Heart left ventricle (tissue), 16 donors: ENCODE measurements around the gene NREP. TPM values are rescaled to one million over a fixed set of nuclear protein-coding genes. Genes with fewer than 3 reads are reported as not detected.

Experiments used
- ATAC-seq, 4 donors: fragments of 200-7000 bp; cut with Tn5 transposase; one replicate each; pipeline ENCODE4 v1.9.1; 2020 to 2022; ENCODE audit warnings: moderate library complexity in 4 of 4, mild to moderate bottlenecking in 3 of 4, moderate number of reproducible peaks in 1 of 4
- DNase-seq, 5 donors: peaks; one replicate each; pipeline ENCODE4 v3.0.0-alpha.2; 2020
- H3K27ac ChIP-seq, 12 donors: fragments of 200-600 bp; sonication (generic) in 4 of 12; one replicate each; pipeline versions ENCODE4 v1.5.0 to v1.8.0; 2016 to 2022; ENCODE audit warnings: mild to moderate bottlenecking in 2 of 12
- H3K27me3 ChIP-seq, 9 donors: fragments of 200-600 bp; sonication (generic) in 2 of 9; one replicate each; pipeline versions ENCODE4 v1.5.1 to v1.8.0; 2016 to 2022; ENCODE audit warnings: mild to moderate bottlenecking in 3 of 9
- H3K36me3 ChIP-seq, 9 donors: fragments of 200-600 bp; sonication (generic) in 2 of 9; one replicate each; pipeline versions ENCODE4 v1.5.0 to v1.8.0; 2018 to 2022; ENCODE audit warnings: mild to moderate bottlenecking in 2 of 9
- H3K4me1 ChIP-seq, 12 donors: fragments of 200-600 bp; sonication (generic) in 4 of 12; one replicate each; pipeline versions ENCODE4 v1.5.0 to v1.8.0; 2016 to 2022; ENCODE audit warnings: mild to moderate bottlenecking in 3 of 12
- H3K4me3 ChIP-seq, 12 donors: fragments of 200-600 bp; sonication (generic) in 4 of 12; one replicate each; pipeline versions ENCODE4 v1.5.0 to v1.8.0; 2017 to 2022; ENCODE audit warnings: mild to moderate bottlenecking in 9 of 12, moderate library complexity in 4 of 12
- H3K9me3 ChIP-seq, 12 donors: fragments of 200-600 bp; sonication (generic) in 4 of 12; one replicate each; pipeline versions ENCODE4 v1.5.0 to v1.8.0; 2016 to 2022; ENCODE audit warnings: mild to moderate bottlenecking in 1 of 12
- POLR2A ChIP-seq, 2 donors: fragments of 450-650 bp; IDR thresholded peaks; one replicate each; pipeline ENCODE4 v1.6.1; 2017; ENCODE audit warnings: antibody characterized with exemption in 2 of 2, mild to moderate bottlenecking in 2 of 2, moderate library complexity in 2 of 2
- WGBS, 4 donors: extraction: QIAGEN DNeasy Blood & Tissue Kit in 2 of 4; methylation state at CpG; one replicate each; pipeline versions ENCODE4 v1.1.5 to v1.1.7; 2013 to 2018; 5-methylcytosine and 5-hydroxymethylcytosine counted together
- intact Hi-C, 10 donors: fragments of 100-400 bp; cut with DNase I; formaldehyde crosslinking; loops; one replicate each; pipeline versions ENCODE4 v1.11.1 to v1.14.2; 2022
- polyA plus RNA-seq, 2 donors: library from polyadenylated mRNA; stranded (reverse); fragments of 200-250 nt; gene quantifications; one replicate each; pipeline ENCODE4 v1.2.3, GENCODE V29; 2013
- total RNA-seq, 9 donors: library from RNA; depleted of rRNA in 2 of 9; stranded (reverse); fragments of >200 nt in 2 of 9; fragmentation: NEBNext Ultra II Directional in 3 of 9; extraction: Animal tissue kit (Norgen Biotek cat#: 25700) in 3 of 9; gene quantifications; one replicate each; pipeline versions ENCODE4 v1.1.0 to v1.2.4, GENCODE V29; 2016 to 2023
- TF ChIP-seq, protein P1 (sequence below), 12 donors: fragments of 200-600 bp; sonication (generic) in 4 of 12; IDR thresholded peaks; one replicate each; pipeline versions ENCODE4 v1.5.0 to v1.8.0; 2018 to 2022; ENCODE audit warnings: antibody characterized with exemption in 12 of 12, mild to moderate bottlenecking in 5 of 12
- donor health status: ischemic (EF 13 %, LVEDD 7.1; RV severe dilation, severe dysfunction).
- donor health status: healthy with polysubstance abuse.
- donor health status: DM: no; HTN: yes; CAD: no.
- donor health status: DM: no; HTN: no; CAD: no.
- donor health status: ischemic (EF 25% LVEDD 6.9; RV normal size, moderate dysfunction).
- donor health status: ischemic (EF 25% LVEDD 5.7; RV mildly dilated, moderate dysfunction).
- donor health status: healthy.
- donor health status: DM: yes; HTN: yes; CAD: no.
- donor health status: ischemic (EF 35%, LVEDD 5.7; RV mildly dilated, moderate dysfunction).
- donor health status: nonischemic (EF 11% LVEDD 7.7; RV severe dilation, severe dysfunction).
- donor health status: DM: yes; HTN: yes; CAD: no.
- donor health status: PGD.
- donor health status: ischemic (EF 29% LVEDD 5.4; RV normal size, mild dysfunction).
- donor health status: nonischemic (EF 23%, LVEDD 6.1; RV moderate dilation, normal function).

The NREP gene
- total and polyA plus RNA-seq, 11 donors = 8.1 to 71.8 (median 34.5) TPM

DNA sequence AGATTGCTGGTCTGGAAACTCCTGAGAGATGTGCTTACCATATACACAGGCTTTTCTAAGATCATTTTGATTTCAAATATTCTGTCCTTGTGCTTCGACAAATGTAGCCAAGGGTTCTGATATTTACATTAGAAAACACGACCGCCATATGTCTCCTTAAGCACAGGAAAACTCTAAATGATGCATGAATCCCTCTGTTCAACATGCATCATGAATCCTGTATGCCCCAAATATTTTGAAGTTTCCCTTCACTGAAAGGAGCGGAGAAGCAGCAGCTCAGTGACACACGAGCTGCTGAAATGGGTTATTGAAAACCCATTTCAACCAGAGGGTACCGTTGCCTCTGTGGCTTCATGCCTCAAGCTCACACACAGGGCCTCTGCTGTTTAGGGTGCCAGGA lies 74.4 kb downstream of the NREP start:
- ATAC-seq (no peak), DNase-seq (no peak)
- H3K4me3 ChIP-seq = no peak overlapping the region
- H3K27ac ChIP-seq = peak overlapping the region in 6 of 12 donors; percentile 53 to 72 (median 68)
- no peaks in the 10 kb centered on the region for H3K36me3 ChIP-seq
- WGBS, 4 donors = 89 to 95% (median 92%) methylated on average over 6 of the region's 6 CpGs
- H3K4me1 ChIP-seq = peaks cover 0 to 31% (median 19%) of the 10 kb centered on the region in 12 donors
- intact Hi-C loops = loop anchor here in 8 of 10 donors (2.0 to 10.0 kb wide), 10 partner anchors 60 to 465 kb away; partner anchors contain the start of gene NREP (in 2 of the 8)
- TF ChIP-seq, protein P1, sequence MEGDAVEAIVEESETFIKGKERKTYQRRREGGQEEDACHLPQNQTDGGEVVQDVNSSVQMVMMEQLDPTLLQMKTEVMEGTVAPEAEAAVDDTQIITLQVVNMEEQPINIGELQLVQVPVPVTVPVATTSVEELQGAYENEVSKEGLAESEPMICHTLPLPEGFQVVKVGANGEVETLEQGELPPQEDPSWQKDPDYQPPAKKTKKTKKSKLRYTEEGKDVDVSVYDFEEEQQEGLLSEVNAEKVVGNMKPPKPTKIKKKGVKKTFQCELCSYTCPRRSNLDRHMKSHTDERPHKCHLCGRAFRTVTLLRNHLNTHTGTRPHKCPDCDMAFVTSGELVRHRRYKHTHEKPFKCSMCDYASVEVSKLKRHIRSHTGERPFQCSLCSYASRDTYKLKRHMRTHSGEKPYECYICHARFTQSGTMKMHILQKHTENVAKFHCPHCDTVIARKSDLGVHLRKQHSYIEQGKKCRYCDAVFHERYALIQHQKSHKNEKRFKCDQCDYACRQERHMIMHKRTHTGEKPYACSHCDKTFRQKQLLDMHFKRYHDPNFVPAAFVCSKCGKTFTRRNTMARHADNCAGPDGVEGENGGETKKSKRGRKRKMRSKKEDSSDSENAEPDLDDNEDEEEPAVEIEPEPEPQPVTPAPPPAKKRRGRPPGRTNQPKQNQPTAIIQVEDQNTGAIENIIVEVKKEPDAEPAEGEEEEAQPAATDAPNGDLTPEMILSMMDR (IDR thresholded peaks at IDR 0.05) = no peak
- TF ChIP-seq POLR2A (IDR thresholded peaks at IDR 0.05) = no peak
- H3K27me3 ChIP-seq = no peaks in the 10 kb centered on the region
- no peaks in the 10 kb centered on the region for H3K9me3 ChIP-seq

DNA sequence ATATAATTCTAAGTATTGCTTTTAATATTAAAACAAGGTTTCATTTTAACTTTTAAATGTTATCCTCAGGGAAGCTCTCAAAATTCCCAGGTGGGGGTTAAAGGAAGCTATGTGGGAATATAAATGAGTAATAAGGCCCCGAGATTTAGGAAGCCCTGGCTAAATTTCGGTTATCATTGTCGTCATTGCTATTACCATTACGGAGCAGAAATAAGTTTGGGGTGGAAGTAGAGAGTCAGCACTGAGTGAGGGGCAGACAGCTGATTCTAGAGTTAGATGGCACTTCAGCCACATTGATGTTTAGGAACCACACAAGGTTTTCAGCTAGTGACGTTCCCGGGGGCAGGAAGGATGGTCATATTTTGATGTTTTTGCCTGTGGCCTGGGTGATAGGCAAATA lies 74.9 kb downstream of the NREP start:
- intact Hi-C loops = loop anchor here in 8 of 10 donors (2.0 to 10.0 kb wide), 10 partner anchors 60 to 465 kb away; partner anchors contain the start of gene NREP (in 2 of the 8)
- DNase-seq (no peak), ATAC-seq (peak in 1 of 4 donors; percentile 4)
- Histone ChIP-seq H3K27ac (peak overlapping the region; percentile 1 to 72 (median 66)), H3K36me3 (no peaks in the 10 kb centered on the region), H3K4me3 (peak overlapping the region in 6 of 12 donors; percentile 4 to 29 (median 18)), H3K4me1 (peaks cover 0 to 31% (median 19%) of the 10 kb centered on the region in 12 donors), H3K9me3 (no peaks in the 10 kb centered on the region), H3K27me3 (no peaks in the 10 kb centered on the region)
- TF ChIP-seq POLR2A (IDR thresholded peaks at IDR 0.05) = no peak
- TF ChIP-seq, protein P1 (IDR thresholded peaks at IDR 0.05) = no peak
- WGBS, 4 donors = 41 to 59% (median 57%) methylated on average over 6 of the region's 6 CpGs

DNA sequence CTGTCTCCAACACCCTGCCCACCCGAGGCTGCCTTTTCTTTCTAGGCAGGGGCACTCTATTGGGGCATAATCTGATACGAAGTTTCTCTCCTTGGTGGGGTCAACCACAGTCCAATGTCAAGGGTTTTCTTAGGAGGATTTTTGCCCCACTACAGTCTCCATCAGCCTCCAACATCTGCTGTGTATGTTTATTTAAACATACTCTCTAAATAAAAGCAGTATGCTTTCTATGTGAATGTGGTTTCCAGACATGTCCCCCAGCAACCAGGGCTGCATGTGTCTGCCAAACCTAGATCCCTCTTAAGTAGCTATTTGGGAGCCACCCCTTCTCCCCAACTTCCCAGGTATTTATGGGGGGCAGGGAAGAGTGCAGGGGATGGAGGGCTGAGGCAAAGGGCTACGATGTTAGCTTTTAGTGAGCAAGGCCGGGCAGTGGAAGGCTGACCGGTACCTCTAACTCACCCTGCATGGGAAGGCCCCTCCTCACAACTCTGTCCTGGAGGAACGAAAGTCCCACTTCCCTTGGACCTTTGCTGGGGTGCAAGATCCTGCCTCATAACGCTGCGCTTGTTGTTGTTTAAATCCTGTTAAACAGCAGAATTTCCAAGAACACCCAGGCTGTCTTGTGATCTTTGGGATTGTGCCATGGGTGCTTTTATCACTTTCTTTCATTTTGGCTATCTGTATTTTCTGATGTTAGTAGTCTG lies 75.4 kb downstream of the NREP start:
- TF ChIP-seq, protein P1 (IDR thresholded peaks at IDR 0.05) = no peak
- no peak for TF ChIP-seq POLR2A (IDR thresholded peaks at IDR 0.05)
- 46 to 68% (median 51%) methylated on average over 6 to 8 of the region's 8 CpGs for WGBS, 4 donors
- no peaks in the 10 kb centered on the region for H3K36me3 ChIP-seq
- H3K27ac ChIP-seq = peak overlapping the region; percentile 30 to 72 (median 66)
- intact Hi-C loops = loop anchor here in 8 of 10 donors (2.0 to 10.0 kb wide), 11 partner anchors 61 to 466 kb away; partner anchors contain the start of gene NREP (in 4 of the 8)
- no peaks in the 10 kb centered on the region for H3K9me3 ChIP-seq
- H3K4me3 ChIP-seq = peak overlapping the region in 6 of 12 donors; percentile 10 to 29 (median 19)
- DNase-seq (peak in 1 of 5 donors; percentile 31), ATAC-seq (peak in 3 of 4 donors; percentile 2 to 32 (median 19))
- peaks cover 0 to 34% (median 22%) of the 10 kb centered on the region in 12 donors for H3K4me1 ChIP-seq
- no peaks in the 10 kb centered on the region for H3K27me3 ChIP-seq

DNA sequence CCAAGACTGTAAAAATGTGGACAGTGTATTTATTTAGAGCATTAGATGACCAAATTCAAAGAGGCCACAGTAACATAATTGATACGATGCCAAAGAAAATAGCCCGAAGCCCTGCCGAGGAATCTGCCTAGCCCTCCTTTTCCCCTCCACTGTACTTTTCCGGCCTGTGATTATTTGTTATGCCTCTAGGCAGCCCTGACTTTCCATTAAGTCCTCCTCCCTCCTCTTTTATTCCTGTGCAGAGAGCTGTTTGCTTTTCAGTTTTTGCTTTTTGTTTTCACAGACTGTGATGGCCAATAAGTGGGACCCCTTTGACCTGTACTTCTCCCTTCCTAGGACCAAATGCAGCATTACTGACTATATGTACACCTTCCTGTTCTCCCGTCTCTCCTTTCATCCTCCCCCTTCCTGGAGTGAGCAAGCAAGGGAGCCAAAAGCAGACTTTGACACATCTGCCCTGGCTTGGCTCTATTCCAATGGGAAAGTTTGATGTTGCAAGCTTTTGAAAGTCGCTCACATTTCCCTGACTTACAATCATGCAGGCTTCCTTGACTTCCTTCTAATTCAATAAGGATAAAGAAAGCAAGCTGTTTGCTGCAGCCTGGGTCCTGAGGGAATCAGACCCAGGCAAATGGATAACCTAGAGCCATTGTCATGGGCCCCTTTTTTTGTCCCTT lies 76.1 kb downstream of the NREP start:
- no peak for TF ChIP-seq POLR2A (IDR thresholded peaks at IDR 0.05)
- TF ChIP-seq, protein P1 (IDR thresholded peaks at IDR 0.05) = no peak
- DNase-seq (peak in 4 of 5 donors; percentile 64 to 85 (median 73)), ATAC-seq (peak; percentile 74 to 88 (median 88))
- Histone ChIP-seq H3K27ac (peak overlapping the region; percentile 30 to 72 (median 66)), H3K9me3 (no peaks in the 10 kb centered on the region), H3K36me3 (no peaks in the 10 kb centered on the region), H3K4me3 (peak overlapping the region in 6 of 12 donors; percentile 10 to 29 (median 17)), H3K4me1 (peaks cover 0 to 37% (median 22%) of the 10 kb centered on the region in 12 donors), H3K27me3 (no peaks in the 10 kb centered on the region)
- intact Hi-C loops = loop anchor here in 8 of 10 donors (2.0 to 10.0 kb wide), 10 partner anchors 61 to 466 kb away; partner anchors contain the start of gene NREP (in 4 of the 8)
- WGBS, 4 donors = 13 to 28% (median 17%) methylated on average over 6 of the region's 6 CpGs
